Measurements from ENCODE around the gene R3HCC1L. TPM values are rescaled to one million over a fixed set of nuclear protein-coding genes. Genes with fewer than 3 reads are reported as not detected.

R3HCC1L gene
- total and polyA plus RNA-seq, 9 of the 15 experiments (the other 6 are each of a cell fraction or from before 2014, with no cell fraction given): 9.1 to 17.8 (median 12.6) TPM

GRCh38 chr10:98236862-98237261, 102.4 kb downstream of the R3HCC1L start (continued):
- TF ChIP-seq ZNF436 (CRISPR knock-in tag; IDR thresholded peaks at IDR 0.05) (no peak), TCF7 (IDR thresholded peaks at IDR 0.05; ENCODE audit: borderline replicate concordance) (no peak), FOXP1 (CRISPR knock-in tag; IDR thresholded peaks at IDR 0.05) (no peak), PHF20 (IDR thresholded peaks at IDR 0.05; ENCODE audit: partially characterized antibody) (no peak), POLR2H (tag; IDR thresholded peaks at IDR 0.05; ENCODE audit: low read depth) (no peak), NFYB (IDR thresholded peaks at IDR 0.05; ENCODE audit: extremely low read depth, insufficient read length) (no peak), PCBP2 (IDR thresholded peaks at IDR 0.05; ENCODE audit: low read depth, low read length, poor library complexity, severe bottlenecking) (no peak), HMBOX1 (IDR thresholded peaks at IDR 0.05) (peak; percentile 81), ZFP91 (CRISPR knock-in tag; IDR thresholded peaks at IDR 0.05) (no peak), PML (IDR thresholded peaks at IDR 0.05; ENCODE audit: low read length) (peak; percentile 89), TCFL5 (CRISPR knock-in tag; conservative IDR thresholded peaks at IDR 0.05) (no peak), ZNF696 (CRISPR knock-in tag; conservative IDR thresholded peaks at IDR 0.05) (no peak), KAT2B (IDR thresholded peaks at IDR 0.05; ENCODE audit: low read depth, low read length) (no peak), MYC (IDR thresholded peaks at IDR 0.05; ENCODE audit: low read depth, low read length) (no peak), MYC (CRISPR knock-in tag; IDR thresholded peaks at IDR 0.05; ENCODE audit: borderline replicate concordance, low read depth) (no peak), ETV1 (tag; conservative IDR thresholded peaks at IDR 0.05; ENCODE audit: low read depth) (0 out of 2 replicates have a peak, but pooled peaks have one; percentile 12), MAZ (CRISPR knock-in tag; conservative IDR thresholded peaks at IDR 0.05 in 1 of 2, IDR thresholded peaks at IDR 0.05 in 1 of 2) (0 out of 4 replicates have a peak, but pooled peaks of 1 of the 2 experiments have one; percentile 30), EGR1 (conservative IDR thresholded peaks at IDR 0.05) (no peak), RBM39 (optimal IDR thresholded peaks at IDR 0.05; ENCODE audit: low read depth, low read length) (no peak), ILF3 (IDR thresholded peaks at IDR 0.05; ENCODE audit: borderline replicate concordance) (no peak), HMGN3 (IDR thresholded peaks at IDR 0.05; ENCODE audit: borderline replicate concordance, extremely low read depth, insufficient read length, low read depth, low read length) (no peak), ZNF347 (CRISPR knock-in tag; IDR thresholded peaks at IDR 0.05; ENCODE audit: low read depth) (no peak), TCF3 (CRISPR knock-in tag; IDR thresholded peaks at IDR 0.05) (peak; percentile 97), PHF8 (IDR thresholded peaks at IDR 0.05; ENCODE audit: borderline replicate concordance, low read length) (no peak), E2F6 (IDR thresholded peaks at IDR 0.05; ENCODE audit: borderline replicate concordance in 1 of 2, extremely low read depth in 1 of 2, insufficient read depth in 1 of 2, insufficient read length in 1 of 2, low read depth in 1 of 2, low read length in 1 of 2, poor library complexity in 1 of 2, severe bottlenecking in 1 of 2) (no peak)
